A673 (cell line): ENCODE data around the gene ACOT7. TPM values are rescaled to one million over a fixed set of nuclear protein-coding genes. Genes with fewer than 3 reads are reported as not detected.

ENCODE experiments used
- BruUV-seq: library from RNA; stranded (reverse); fragments of 400-500 nt; replicated peaks from 2 replicates; lab custom pipeline; 2021; lab: Mats Ljungman, UMichigan
- CTCF ChIA-PET: fragments of 300-600 bp; sonication (Branson Sonifier 250); formaldehyde crosslinking; loops from one replicate; lab custom pipeline; 2022; ENCODE audit warnings: antibody characterized with exemption; lab: Charles Lee
- POLR2A ChIA-PET: fragments of 300-600 bp; sonication (Branson Sonifier 250); formaldehyde crosslinking; loops from one replicate; lab custom pipeline; 2022; ENCODE audit warnings: antibody characterized with exemption; ENCODE audit not compliant: low non-redundant PET; lab: Charles Lee
- DNase-seq: peaks from one replicate; pipeline ENCODE4 v3.0.0-alpha.2; 2015; ENCODE audit warnings: low spot score
- H3K27ac ChIP-seq: fragments of 200-600 bp; sonication (generic); 2 replicates; pipeline ENCODE4 v1.5.1; 2016; ENCODE audit warnings: mixed run types, low read depth, mild to moderate bottlenecking, mixed read lengths, antibody characterized with exemption, low read length; ENCODE audit not compliant: poor library complexity, severe bottlenecking
- H3K27me3 ChIP-seq: fragments of 200-600 bp; sonication (generic); replicated peaks from 2 replicates; pipeline ENCODE4 v1.6.1; 2017; ENCODE audit warnings: mixed run types, low read depth, mild to moderate bottlenecking, mixed read lengths, antibody characterized with exemption, low read length; ENCODE audit not compliant: insufficient read depth, poor library complexity
- H3K36me3 ChIP-seq: fragments of 200-600 bp; sonication (generic); 2 replicates; pipeline ENCODE4 v1.6.1; 2016; ENCODE audit warnings: mixed run types, mild to moderate bottlenecking, mixed read lengths, antibody characterized with exemption, low read length; ENCODE audit not compliant: insufficient read depth, poor library complexity, severe bottlenecking
- H3K4me1 ChIP-seq: fragments of 200-600 bp; sonication (generic); 2 replicates; pipeline ENCODE4 v1.6.1; 2017; ENCODE audit warnings: mixed run types, mild to moderate bottlenecking, mixed read lengths, antibody characterized with exemption, low read length; ENCODE audit not compliant: insufficient read depth, poor library complexity, severe bottlenecking
- H3K4me3 ChIP-seq: fragments of 200-600 bp; sonication (generic); 2 replicates; pipeline ENCODE4 v1.5.1; 2016; ENCODE audit warnings: low read depth, mixed run types, mild to moderate bottlenecking, mixed read lengths, low read length; ENCODE audit not compliant: poor library complexity, severe bottlenecking
- H3K9me3 ChIP-seq: fragments of 200-600 bp; sonication (generic); 2 replicates; pipeline ENCODE4 v1.6.1; 2016; ENCODE audit warnings: mixed run types, low read depth, mild to moderate bottlenecking, mixed read lengths, antibody characterized with exemption, low read length; ENCODE audit not compliant: poor library complexity, severe bottlenecking
- CTCF ChIP-seq: fragments of 300-800, 200-600 bp; sonication (generic); conservative IDR thresholded peaks from 2 replicates; pipeline ENCODE4 v1.5.1; 2017; ENCODE audit warnings: low read depth, mild to moderate bottlenecking, antibody characterized with exemption, low read length, moderate library complexity, mixed read lengths
- EZH2 ChIP-seq: fragments of 200-600 bp; sonication (generic); IDR thresholded peaks from 2 replicates; pipeline ENCODE4 v1.6.1; 2017; ENCODE audit warnings: borderline replicate concordance, low read depth, mild to moderate bottlenecking, mixed read lengths, antibody characterized with exemption, low read length; ENCODE audit not compliant: poor library complexity, severe bottlenecking
- intact Hi-C: fragments of 100-400 bp; cut with micrococcal nuclease; formaldehyde crosslinking; loops from one replicate; pipeline ENCODE4 v1.10.0; 2022; ENCODE audit not compliant: unreplicated experiment
- total RNA-seq: library from RNA; stranded (reverse); gene quantifications from 2 replicates; pipeline ENCODE4 v1.2.3, GENCODE V29; 2021

Gene ACOT7
- total RNA-seq, 1 experiment from 2014 or later: 132 TPM

GRCh38 chr1:6247651-6248050, 145.9 kb downstream of the ACOT7 start:
- intact Hi-C loops: loop anchor here (2.0 kb wide), 2 partner anchors 157 to 227 kb away; no protein-coding TSS in a partner anchor
- no peak overlapping the region for H3K4me3 ChIP-seq
- BruUV-seq: no TSS peak
- no peaks in the 10 kb centered on the region for H3K9me3 ChIP-seq
- H3K27ac ChIP-seq: no peak overlapping the region
- peaks cover 16% of the 10 kb centered on the region for H3K4me1 ChIP-seq
- ChIA-PET CTCF (interaction anchor here (1.0 to 2.8 kb wide), 5 partner anchors 62 to 190 kb away, joined by 3 to 16 read pairs (median 3); no protein-coding TSS in a partner anchor), POLR2A (no interaction called here)
- TF ChIP-seq EZH2: no peak
- no peak for TF ChIP-seq CTCF
- peaks cover 37% of the 10 kb centered on the region for H3K27me3 ChIP-seq
- no peak for DNase-seq
- no peaks in the 10 kb centered on the region for H3K36me3 ChIP-seq

GRCh38 chr1:6246497-6247467, 146.8 kb downstream of the ACOT7 start:
- H3K4me1 ChIP-seq: peaks cover 20% of the 10 kb centered on the region
- no peaks in the 10 kb centered on the region for H3K36me3 ChIP-seq
- no TSS peak for BruUV-seq
- intact Hi-C loops: loop anchor here (1.0 to 2.0 kb wide), 4 partner anchors 97 to 228 kb away; no protein-coding TSS in a partner anchor
- no peak overlapping the region for H3K27ac ChIP-seq
- CTCF ChIA-PET: interaction anchor here (0.6 to 2.8 kb wide), 14 partner anchors 11 to 235 kb away, joined by 3 to 23 read pairs (median 4); partner anchors contain the start of gene ICMT
- H3K27me3 ChIP-seq: peaks cover 46% of the 10 kb centered on the region
- TF ChIP-seq EZH2 (no peak), CTCF (peak; percentile 89)
- peak; percentile 89 for DNase-seq
- POLR2A ChIA-PET: interaction anchor here (0.6 kb wide), 1 partner anchor 138 kb away, joined by 3 read pairs; no protein-coding TSS in a partner anchor
- H3K9me3 ChIP-seq: no peaks in the 10 kb centered on the region
- H3K4me3 ChIP-seq: peak overlapping the region; percentile 46

DNA sequence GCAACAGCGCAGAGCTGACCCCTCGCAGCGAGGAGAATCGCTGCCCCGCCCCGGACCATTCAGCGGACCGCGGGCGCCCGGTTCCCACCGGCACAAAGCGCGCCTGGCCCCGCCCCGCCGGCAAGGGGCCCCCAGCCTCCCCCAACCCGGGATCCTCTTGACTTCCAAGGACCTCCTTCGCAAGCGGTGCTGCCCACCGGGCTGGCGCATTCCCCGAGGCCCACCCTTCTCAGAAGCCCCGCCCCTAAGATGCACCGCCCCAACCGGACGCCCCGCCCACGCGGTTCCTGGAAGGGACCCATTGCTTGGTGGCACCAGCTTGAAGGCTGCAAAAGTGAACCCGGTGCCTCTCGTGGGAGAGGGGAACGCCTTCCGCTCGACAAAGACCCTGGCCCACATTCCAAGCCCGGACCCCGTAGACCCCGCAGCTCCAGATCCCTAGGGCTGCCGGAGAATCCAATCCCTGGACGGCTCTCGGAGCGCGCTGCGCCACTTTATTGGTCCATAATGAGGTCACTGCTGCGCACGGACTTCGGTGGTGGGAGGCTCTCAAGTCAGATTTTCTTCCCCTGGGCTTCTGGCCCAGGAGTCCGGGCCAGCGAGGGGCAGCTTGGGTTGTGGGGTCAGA, 147.6 kb downstream of the ACOT7 start:
- POLR2A ChIA-PET: no interaction called here
- TF ChIP-seq EZH2 (no peak), CTCF (no peak)
- intact Hi-C loops: loop anchor here (1.0 to 2.0 kb wide), 5 partner anchors 97 to 229 kb away; no protein-coding TSS in a partner anchor
- BruUV-seq: no TSS peak
- Histone ChIP-seq H3K4me1 (peaks cover 26% of the 10 kb centered on the region), H3K4me3 (peak overlapping the region; percentile 46), H3K27ac (no peak overlapping the region), H3K9me3 (no peaks in the 10 kb centered on the region), H3K27me3 (peaks cover 54% of the 10 kb centered on the region), H3K36me3 (no peaks in the 10 kb centered on the region)
- CTCF ChIA-PET: interaction anchor here (0.6 to 2.8 kb wide), 12 partner anchors 10 to 277 kb away, joined by 3 to 23 read pairs (median 4); partner anchors contain the start of gene ICMT
- DNase-seq: peak; percentile 85
